Effector memory CD8-positive, alpha-beta T cell (primary cell): ENCODE data around the gene RGPD5.
"Not testable (repeated sequence)": the region's sequence is repeated elsewhere in the genome, so short reads cannot be mapped to it uniquely, and the experiment has no call there.

Experiments used
- ATAC-seq: fragments of 150-1000 bp; cut with Tn5 transposase; replicated peaks from 2 replicates; pipeline ENCODE4 v1.10.0; 2021; ENCODE audit warnings: mild to moderate bottlenecking, moderate library complexity
- DNase-seq, 3 experiments: peaks; one replicate each; pipeline ENCODE4 v3.0.0; 2021
- H3K27ac Mint-ChIP-seq, 2 donors: one replicate each; pipeline ENCODE4 v1.8.0; 2022; ENCODE audit warnings: mild to moderate bottlenecking in 2 of 2, mixed read lengths in 2 of 2, moderate library complexity in 2 of 2
- H3K27me3 Mint-ChIP-seq, 2 donors: one replicate each; pipeline ENCODE4 v1.8.0; 2022; ENCODE audit warnings: mixed read lengths in 2 of 2
- H3K36me3 Mint-ChIP-seq: one replicate; pipeline ENCODE4 v1.8.0; 2022; ENCODE audit warnings: mild to moderate bottlenecking, moderate library complexity, mixed read lengths; ENCODE audit not compliant: insufficient read depth
- H3K4me1 Mint-ChIP-seq, 2 donors: one replicate each; pipeline ENCODE4 v1.8.0; 2022; ENCODE audit warnings: low read depth in 2 of 2, mixed read lengths in 2 of 2
- H3K4me3 Mint-ChIP-seq, 2 donors: one replicate each; pipeline ENCODE4 v1.8.0; 2022; ENCODE audit warnings: mild to moderate bottlenecking in 2 of 2, mixed read lengths in 2 of 2, moderate library complexity in 2 of 2
- H3K9me3 Mint-ChIP-seq, 2 donors: one replicate each; pipeline ENCODE4 v1.8.0; 2022; ENCODE audit warnings: mixed read lengths in 2 of 2

The RGPD5 gene

GRCh38 chr2:109791530-109792279, 2.4 kb upstream of the RGPD5 start:
- not testable (repeated sequence) for H3K4me1 Mint-ChIP-seq, H3K27me3 Mint-ChIP-seq, DNase-seq, H3K36me3 Mint-ChIP-seq, H3K4me3 Mint-ChIP-seq, H3K27ac Mint-ChIP-seq, H3K9me3 Mint-ChIP-seq, ATAC-seq

GRCh38 chr2:109792659-109793058, 1.4 kb upstream of the RGPD5 start:
- ATAC-seq, H3K4me1 Mint-ChIP-seq, H3K4me3 Mint-ChIP-seq, H3K27ac Mint-ChIP-seq, H3K36me3 Mint-ChIP-seq, H3K9me3 Mint-ChIP-seq, H3K27me3 Mint-ChIP-seq, DNase-seq: not testable (repeated sequence)

- not testable (repeated sequence) for H3K9me3 Mint-ChIP-seq, DNase-seq, H3K27me3 Mint-ChIP-seq, H3K27ac Mint-ChIP-seq, H3K4me3 Mint-ChIP-seq, H3K4me1 Mint-ChIP-seq, H3K36me3 Mint-ChIP-seq
- peak; percentile 57 for ATAC-seq
Measured at GRCh38 chr2:109871129-109871751, 77.1 kb downstream of the RGPD5 start.

- H3K27me3 Mint-ChIP-seq, DNase-seq, ATAC-seq, H3K36me3 Mint-ChIP-seq, H3K27ac Mint-ChIP-seq, H3K4me1 Mint-ChIP-seq, H3K9me3 Mint-ChIP-seq, H3K4me3 Mint-ChIP-seq: not testable (repeated sequence)
Measured at GRCh38 chr2:109876625-109877024, 82.5 kb downstream of the RGPD5 start.

GRCh38 chr2:109882112-109882511, 88.0 kb downstream of the RGPD5 start:
- H3K36me3 Mint-ChIP-seq, DNase-seq, H3K27me3 Mint-ChIP-seq, H3K4me3 Mint-ChIP-seq, ATAC-seq, H3K9me3 Mint-ChIP-seq, H3K4me1 Mint-ChIP-seq, H3K27ac Mint-ChIP-seq: not testable (repeated sequence)

GRCh38 chr2:109888414-109888813, 94.3 kb downstream of the RGPD5 start:
- ATAC-seq, H3K4me3 Mint-ChIP-seq, DNase-seq, H3K36me3 Mint-ChIP-seq, H3K27me3 Mint-ChIP-seq, H3K9me3 Mint-ChIP-seq, H3K4me1 Mint-ChIP-seq, H3K27ac Mint-ChIP-seq: not testable (repeated sequence)

GRCh38 chr2:109889909-109890308, 95.8 kb downstream of the RGPD5 start:
- not testable (repeated sequence) for H3K9me3 Mint-ChIP-seq, H3K4me3 Mint-ChIP-seq, H3K27me3 Mint-ChIP-seq, H3K4me1 Mint-ChIP-seq, DNase-seq, H3K27ac Mint-ChIP-seq, ATAC-seq, H3K36me3 Mint-ChIP-seq

GRCh38 chr2:109891024-109891423, 96.9 kb downstream of the RGPD5 start:
- DNase-seq, H3K9me3 Mint-ChIP-seq, H3K4me1 Mint-ChIP-seq, H3K27ac Mint-ChIP-seq, ATAC-seq, H3K4me3 Mint-ChIP-seq, H3K27me3 Mint-ChIP-seq, H3K36me3 Mint-ChIP-seq: not testable (repeated sequence)

- H3K9me3 Mint-ChIP-seq, H3K4me1 Mint-ChIP-seq, DNase-seq, H3K27ac Mint-ChIP-seq, ATAC-seq, H3K36me3 Mint-ChIP-seq, H3K27me3 Mint-ChIP-seq, H3K4me3 Mint-ChIP-seq: not testable (repeated sequence)
Measured at GRCh38 chr2:109893736-109894135, 99.6 kb downstream of the RGPD5 start.

- H3K4me3 Mint-ChIP-seq, DNase-seq, H3K36me3 Mint-ChIP-seq, H3K27ac Mint-ChIP-seq, ATAC-seq, H3K27me3 Mint-ChIP-seq, H3K4me1 Mint-ChIP-seq, H3K9me3 Mint-ChIP-seq: not testable (repeated sequence)
Measured at GRCh38 chr2:109894141-109894540, 100.0 kb downstream of the RGPD5 start.

GRCh38 chr2:109895090-109895869, 101.2 kb downstream of the RGPD5 start:
- not testable (repeated sequence) for H3K27ac Mint-ChIP-seq, H3K4me3 Mint-ChIP-seq, H3K4me1 Mint-ChIP-seq, H3K36me3 Mint-ChIP-seq, H3K9me3 Mint-ChIP-seq, H3K27me3 Mint-ChIP-seq, DNase-seq
- peak; percentile 47 for ATAC-seq

- H3K27me3 Mint-ChIP-seq, H3K27ac Mint-ChIP-seq, DNase-seq, H3K9me3 Mint-ChIP-seq, H3K4me3 Mint-ChIP-seq, H3K4me1 Mint-ChIP-seq, H3K36me3 Mint-ChIP-seq: not testable (repeated sequence)
- peak; percentile 94 for ATAC-seq
Measured at GRCh38 chr2:109896212-109896611, 102.1 kb downstream of the RGPD5 start.

GRCh38 chr2:109897769-109898461, 103.8 kb downstream of the RGPD5 start:
- H3K27me3 Mint-ChIP-seq, H3K36me3 Mint-ChIP-seq: not testable (repeated sequence)

More at GRCh38 chr2:109897769-109898461, 103.8 kb downstream of the RGPD5 start:
- not testable (repeated sequence) for DNase-seq, H3K4me3 Mint-ChIP-seq, H3K4me1 Mint-ChIP-seq, H3K9me3 Mint-ChIP-seq, H3K27ac Mint-ChIP-seq, ATAC-seq
